ENCODE measurements around the gene FAM186B.

The FAM186B gene

GRCh38 chr12:49578471-49579112 lies 26.8 kb downstream of the FAM186B start:
- POLR2A ChIA-PET = interaction anchor here (0.7 to 2.1 kb wide), 3 partner anchors 212 to 256 kb away, joined by 3 to 5 read pairs (median 3); partner anchors contain the start of genes SPATS2 and TROAP
- DNase-seq (ENCODE audit: extremely low spot score) = no peak
- no peak for TF ChIP-seq FOXA1 (IDR thresholded peaks at IDR 0.05)
- no peak for TF ChIP-seq LEF1 (IDR thresholded peaks at IDR 0.05; ENCODE audit: borderline replicate concordance)
- TF ChIP-seq SP1 (IDR thresholded peaks at IDR 0.05) = no peak
- TF ChIP-seq NFRKB (IDR thresholded peaks at IDR 0.05) = no peak
- TF ChIP-seq TARDBP (IDR thresholded peaks at IDR 0.05) = no peak
- no peak for TF ChIP-seq ELF4 (IDR thresholded peaks at IDR 0.05)
- CTCF ChIA-PET = interaction anchor here (0.8 to 1.4 kb wide), 2 partner anchors 25 to 219 kb away, joined by 3 to 4 read pairs; no protein-coding TSS in a partner anchor

DNA sequence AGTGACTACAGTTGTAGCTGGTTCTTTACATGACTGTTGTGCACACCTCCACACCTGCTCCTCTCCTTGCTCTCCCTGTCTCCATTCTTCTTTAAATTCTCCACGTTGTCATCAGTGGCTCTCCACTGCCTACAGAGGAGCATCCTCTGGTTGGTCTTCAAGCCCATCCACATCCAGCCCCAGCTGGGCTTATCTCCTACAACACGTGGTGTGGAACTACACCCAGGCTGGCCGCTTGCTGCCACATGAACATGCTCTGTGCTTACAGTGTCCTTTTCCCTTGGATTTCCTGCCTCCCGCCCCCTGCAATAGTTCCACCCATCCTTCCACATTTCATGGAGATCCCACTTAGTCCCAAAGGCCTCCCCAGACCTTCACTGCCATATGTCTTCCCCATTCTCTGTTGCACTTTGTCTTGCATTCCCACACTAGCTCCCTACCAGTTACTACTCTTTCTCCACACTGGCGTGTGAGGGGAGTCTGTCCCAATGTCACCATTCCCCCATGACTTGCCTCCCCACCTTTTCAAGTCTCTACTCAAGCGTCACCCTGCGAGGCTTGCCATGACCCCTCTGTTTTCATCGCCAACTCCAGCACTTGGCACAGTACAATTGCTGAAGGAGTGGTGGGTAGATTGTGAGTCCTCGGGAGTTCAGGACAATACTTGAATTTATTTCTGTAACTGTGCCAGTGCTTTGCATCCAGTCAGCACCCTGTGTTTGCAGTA lies 27.7 kb downstream of the FAM186B start:
- DNase-seq (ENCODE audit: extremely low spot score) = no peak
- no peak for TF ChIP-seq ARNT (IDR thresholded peaks at IDR 0.05)
- no peak for TF ChIP-seq FOXK2 (IDR thresholded peaks at IDR 0.05)
- no peak for TF ChIP-seq TARDBP (IDR thresholded peaks at IDR 0.05)
- TF ChIP-seq BHLHE40 (IDR thresholded peaks at IDR 0.05; ENCODE audit: borderline replicate concordance) = no peak
- TF ChIP-seq, protein P1, sequence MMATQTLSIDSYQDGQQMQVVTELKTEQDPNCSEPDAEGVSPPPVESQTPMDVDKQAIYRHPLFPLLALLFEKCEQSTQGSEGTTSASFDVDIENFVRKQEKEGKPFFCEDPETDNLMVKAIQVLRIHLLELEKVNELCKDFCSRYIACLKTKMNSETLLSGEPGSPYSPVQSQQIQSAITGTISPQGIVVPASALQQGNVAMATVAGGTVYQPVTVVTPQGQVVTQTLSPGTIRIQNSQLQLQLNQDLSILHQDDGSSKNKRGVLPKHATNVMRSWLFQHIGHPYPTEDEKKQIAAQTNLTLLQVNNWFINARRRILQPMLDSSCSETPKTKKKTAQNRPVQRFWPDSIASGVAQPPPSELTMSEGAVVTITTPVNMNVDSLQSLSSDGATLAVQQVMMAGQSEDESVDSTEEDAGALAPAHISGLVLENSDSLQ (IDR thresholded peaks at IDR 0.05) = no peak
- no peak for TF ChIP-seq ELF4 (IDR thresholded peaks at IDR 0.05)
- TF ChIP-seq SP1 (IDR thresholded peaks at IDR 0.05) = no peak
- TF ChIP-seq FOXM1 (IDR thresholded peaks at IDR 0.05; ENCODE audit: borderline replicate concordance) = no peak
- no peak for TF ChIP-seq SUZ12 (IDR thresholded peaks at IDR 0.05)
- no peak for TF ChIP-seq L3MBTL2 (conservative IDR thresholded peaks at IDR 0.05)
- no peak for TF ChIP-seq HDGF (IDR thresholded peaks at IDR 0.05; ENCODE audit: borderline replicate concordance)
- TF ChIP-seq LEF1 (IDR thresholded peaks at IDR 0.05; ENCODE audit: borderline replicate concordance) = no peak
- no peak for TF ChIP-seq ZNF384 (IDR thresholded peaks at IDR 0.05)
- ChIA-PET POLR2A (interaction anchor here (1.0 to 2.1 kb wide), 3 partner anchors 10 to 255 kb away, joined by 3 to 5 read pairs (median 3); partner anchors contain the start of genes SPATS2 and TROAP), CTCF (interaction anchor here (0.6 to 1.4 kb wide), 2 partner anchors 41 to 219 kb away, joined by 3 to 4 read pairs; no protein-coding TSS in a partner anchor)

GRCh38 chr12:49568442-49569162 lies 36.8 kb downstream of the FAM186B start:
- peak; percentile 33 for DNase-seq (ENCODE audit: extremely low spot score)
- CTCF ChIA-PET = interaction anchor here (0.7 kb wide), 1 partner anchor 107 kb away, joined by 5 read pairs; no protein-coding TSS in a partner anchor

DNA sequence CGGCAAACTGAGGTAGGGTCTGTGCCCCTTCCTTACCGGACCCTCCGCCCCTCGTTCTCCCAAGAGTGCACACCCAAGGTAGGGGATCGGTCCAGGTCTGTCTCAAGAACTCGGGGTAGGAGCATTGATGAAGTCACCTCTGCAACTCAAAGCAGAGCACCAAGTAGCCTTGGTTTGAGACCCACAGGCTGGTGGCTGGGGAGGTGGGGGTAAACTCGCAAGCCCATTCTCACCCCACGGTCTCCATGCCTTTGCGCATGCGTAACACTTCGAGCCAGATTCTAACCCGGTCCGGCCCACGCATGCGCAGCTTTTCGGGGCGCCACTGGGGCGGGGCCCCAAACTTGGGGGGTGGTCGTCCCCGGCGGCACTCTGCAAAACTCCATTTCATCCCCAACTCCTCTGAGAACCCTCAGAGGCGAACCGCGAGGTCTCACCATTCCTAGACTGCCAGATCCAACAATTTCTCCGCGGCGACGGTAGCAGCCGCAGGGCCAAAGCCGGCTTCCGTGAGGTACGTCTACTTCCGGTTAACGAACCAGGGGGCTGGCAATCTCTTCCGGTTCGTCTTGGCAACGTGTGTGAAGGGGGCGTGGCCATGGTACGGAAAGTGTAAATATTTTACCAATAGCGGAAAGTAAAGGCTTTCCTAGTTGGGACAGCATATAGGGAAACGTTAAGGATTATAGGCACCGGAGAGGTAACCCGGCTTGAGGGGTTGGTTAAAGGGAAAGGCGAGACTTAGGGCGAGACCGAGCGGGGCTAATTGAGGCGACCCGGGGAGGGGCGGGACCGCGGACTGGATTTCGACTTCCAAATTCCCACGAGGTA lies 37.6 kb downstream of the FAM186B start, which contains the start of gene MCRS1:
TSS of gene MCRS1 (minus strand) at position 532 of the 831 bp plus-strand sequence. CDS start 1,411 bp downstream, outside the sequence.
- ChIA-PET POLR2A (interaction anchor here (1.0 to 1.7 kb wide), 6 partner anchors 10 to 201 kb away, joined by 3 to 12 read pairs (median 4); partner anchors contain the start of gene SPATS2), CTCF (interaction anchor here (0.6 kb wide), 1 partner anchor 111 kb away, joined by 4 read pairs; no protein-coding TSS in a partner anchor)
- DNase-seq (ENCODE audit: extremely low spot score) = peak; percentile 94
- peak; percentile 85 for TF ChIP-seq L3MBTL2 (conservative IDR thresholded peaks at IDR 0.05)
- TF ChIP-seq, protein P1 (IDR thresholded peaks at IDR 0.05) = peak; percentile 19; the same call in 1 of the 2 replicates
- no peak for TF ChIP-seq FOXM1 (IDR thresholded peaks at IDR 0.05; ENCODE audit: borderline replicate concordance)
- TF ChIP-seq FOXA1 (IDR thresholded peaks at IDR 0.05) = no peak
- no peak for TF ChIP-seq LEF1 (IDR thresholded peaks at IDR 0.05; ENCODE audit: borderline replicate concordance)
- peak; percentile 82 for TF ChIP-seq ELF4 (IDR thresholded peaks at IDR 0.05)

More at GRCh38 chr12:49568442-49569162, 36.8 kb downstream of the FAM186B start:
- no peak for TF ChIP-seq NFRKB (IDR thresholded peaks at IDR 0.05)
- TF ChIP-seq, protein P1 (IDR thresholded peaks at IDR 0.05) = peak; percentile 79
- POLR2A ChIA-PET = no interaction called here

GRCh38 chr12:49567302-49567610 lies 38.2 kb downstream of the FAM186B start:
- POLR2A ChIA-PET = interaction anchor here (1.0 to 1.7 kb wide), 6 partner anchors 10 to 200 kb away, joined by 3 to 12 read pairs (median 4); partner anchors contain the start of gene SPATS2
- CTCF ChIA-PET = interaction anchor here (0.6 to 1.2 kb wide), 2 partner anchors 14 to 110 kb away, joined by 3 to 4 read pairs; no protein-coding TSS in a partner anchor
- DNase-seq (ENCODE audit: extremely low spot score) = no peak
- TF ChIP-seq FOXM1 (IDR thresholded peaks at IDR 0.05; ENCODE audit: borderline replicate concordance) (no peak), ELF4 (IDR thresholded peaks at IDR 0.05) (no peak), NFRKB (IDR thresholded peaks at IDR 0.05) (no peak), FOXA1 (IDR thresholded peaks at IDR 0.05) (no peak), TARDBP (IDR thresholded peaks at IDR 0.05) (no peak), BHLHE40 (IDR thresholded peaks at IDR 0.05; ENCODE audit: borderline replicate concordance) (no peak), L3MBTL2 (conservative IDR thresholded peaks at IDR 0.05) (no peak), HDGF (IDR thresholded peaks at IDR 0.05; ENCODE audit: borderline replicate concordance) (no peak), CTBP1 (IDR thresholded peaks at IDR 0.05; ENCODE audit: borderline replicate concordance) (no peak), FOXK2 (IDR thresholded peaks at IDR 0.05) (no peak), ARNT (IDR thresholded peaks at IDR 0.05) (no peak), LEF1 (IDR thresholded peaks at IDR 0.05; ENCODE audit: borderline replicate concordance) (no peak)
- TF ChIP-seq, protein P1 (IDR thresholded peaks at IDR 0.05) = no peak
